ENCODE data around the gene TSPO. TPM values are rescaled to one million over a fixed set of nuclear protein-coding genes. Genes with fewer than 3 reads are reported as not detected.

TSPO gene
- polyA plus RNA-seq, 1 of the 3 experiments (the other 2 are of a cell fraction) = 156 TPM

DNA sequence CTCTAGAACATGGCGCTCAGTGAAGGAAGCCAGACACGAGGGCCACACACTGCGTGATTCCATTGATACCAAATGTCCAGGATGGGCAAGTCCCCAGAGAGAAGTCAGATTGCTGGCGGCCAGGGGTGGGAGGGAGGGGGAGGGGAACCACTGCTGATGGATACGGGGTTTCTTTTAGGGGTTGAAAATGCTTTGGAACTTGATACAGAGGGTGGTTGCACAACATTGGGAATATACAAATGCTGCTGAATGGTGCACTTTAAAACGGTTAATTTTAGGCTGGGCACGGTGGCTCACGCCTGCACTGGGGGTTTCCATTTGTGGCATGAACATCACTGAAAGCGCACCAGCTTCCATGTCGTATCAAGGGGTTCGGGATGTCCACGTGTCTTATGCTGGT is 5.1 kb downstream of the TSPO start:
- Histone ChIP-seq H3K9me2 (no peaks in the 10 kb centered on the region), H3K79me2 (ENCODE audit: insufficient read depth) (peaks cover 42% of the 10 kb centered on the region), H3K9ac (no peak overlapping the region), H3K27ac (ENCODE audit: low read depth in 2 of 2, low read length in 1 of 2) (no peak overlapping the region), H4K20me1 (ENCODE audit: insufficient read depth) (peaks cover 4% of the 10 kb centered on the region; the same call in 1 of the 2 replicates), H3K9me3 (no peaks in the 10 kb centered on the region), H2AFZ (ENCODE audit: low read depth) (no peak overlapping the region), H3K36me3 (replicated peaks in 1 of 2; ENCODE audit: control insufficient read depth in 1 of 2, insufficient read depth in 2 of 2, low read length in 1 of 2) (no peaks in the 10 kb centered on the region), H3K4me3 (ENCODE audit: low read depth in 2 of 2, low read length in 1 of 2) (no peak overlapping the region), H3K27me3 (ENCODE audit: insufficient read depth) (no peaks in the 10 kb centered on the region), H3K4me1 (ENCODE audit: control insufficient read depth in 1 of 2, insufficient read depth in 2 of 2, low read depth in 1 of 2, low read length in 1 of 2) (no peaks in the 10 kb centered on the region; a peak in 1 of 4 replicates), H3K4me2 (no peak overlapping the region), H3F3A (replicated peaks; ENCODE audit: insufficient read depth) (no peaks in the 10 kb centered on the region)
- ChIA-PET POLR2A (no interaction called here), CTCF (no interaction called here)
- TF ChIP-seq, protein P1, sequence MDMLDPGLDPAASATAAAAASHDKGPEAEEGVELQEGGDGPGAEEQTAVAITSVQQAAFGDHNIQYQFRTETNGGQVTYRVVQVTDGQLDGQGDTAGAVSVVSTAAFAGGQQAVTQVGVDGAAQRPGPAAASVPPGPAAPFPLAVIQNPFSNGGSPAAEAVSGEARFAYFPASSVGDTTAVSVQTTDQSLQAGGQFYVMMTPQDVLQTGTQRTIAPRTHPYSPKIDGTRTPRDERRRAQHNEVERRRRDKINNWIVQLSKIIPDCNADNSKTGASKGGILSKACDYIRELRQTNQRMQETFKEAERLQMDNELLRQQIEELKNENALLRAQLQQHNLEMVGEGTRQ (IDR thresholded peaks at IDR 0.05; ENCODE audit: borderline replicate concordance, low read depth, low read length) = no peak
- TF ChIP-seq RAD21 (IDR thresholded peaks at IDR 0.05; ENCODE audit: low read length) = no peak
- no peak for TF ChIP-seq NRF1 (IDR thresholded peaks at IDR 0.05; ENCODE audit: low read depth, low read length)
- TF ChIP-seq, protein P2, sequence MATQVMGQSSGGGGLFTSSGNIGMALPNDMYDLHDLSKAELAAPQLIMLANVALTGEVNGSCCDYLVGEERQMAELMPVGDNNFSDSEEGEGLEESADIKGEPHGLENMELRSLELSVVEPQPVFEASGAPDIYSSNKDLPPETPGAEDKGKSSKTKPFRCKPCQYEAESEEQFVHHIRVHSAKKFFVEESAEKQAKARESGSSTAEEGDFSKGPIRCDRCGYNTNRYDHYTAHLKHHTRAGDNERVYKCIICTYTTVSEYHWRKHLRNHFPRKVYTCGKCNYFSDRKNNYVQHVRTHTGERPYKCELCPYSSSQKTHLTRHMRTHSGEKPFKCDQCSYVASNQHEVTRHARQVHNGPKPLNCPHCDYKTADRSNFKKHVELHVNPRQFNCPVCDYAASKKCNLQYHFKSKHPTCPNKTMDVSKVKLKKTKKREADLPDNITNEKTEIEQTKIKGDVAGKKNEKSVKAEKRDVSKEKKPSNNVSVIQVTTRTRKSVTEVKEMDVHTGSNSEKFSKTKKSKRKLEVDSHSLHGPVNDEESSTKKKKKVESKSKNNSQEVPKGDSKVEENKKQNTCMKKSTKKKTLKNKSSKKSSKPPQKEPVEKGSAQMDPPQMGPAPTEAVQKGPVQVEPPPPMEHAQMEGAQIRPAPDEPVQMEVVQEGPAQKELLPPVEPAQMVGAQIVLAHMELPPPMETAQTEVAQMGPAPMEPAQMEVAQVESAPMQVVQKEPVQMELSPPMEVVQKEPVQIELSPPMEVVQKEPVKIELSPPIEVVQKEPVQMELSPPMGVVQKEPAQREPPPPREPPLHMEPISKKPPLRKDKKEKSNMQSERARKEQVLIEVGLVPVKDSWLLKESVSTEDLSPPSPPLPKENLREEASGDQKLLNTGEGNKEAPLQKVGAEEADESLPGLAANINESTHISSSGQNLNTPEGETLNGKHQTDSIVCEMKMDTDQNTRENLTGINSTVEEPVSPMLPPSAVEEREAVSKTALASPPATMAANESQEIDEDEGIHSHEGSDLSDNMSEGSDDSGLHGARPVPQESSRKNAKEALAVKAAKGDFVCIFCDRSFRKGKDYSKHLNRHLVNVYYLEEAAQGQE (IDR thresholded peaks at IDR 0.05; ENCODE audit: low read depth, low read length) = no peak
- TF ChIP-seq TAF1 (IDR thresholded peaks at IDR 0.05; ENCODE audit: borderline replicate concordance, low read depth, low read length) = no peak
- TF ChIP-seq, protein P3, sequence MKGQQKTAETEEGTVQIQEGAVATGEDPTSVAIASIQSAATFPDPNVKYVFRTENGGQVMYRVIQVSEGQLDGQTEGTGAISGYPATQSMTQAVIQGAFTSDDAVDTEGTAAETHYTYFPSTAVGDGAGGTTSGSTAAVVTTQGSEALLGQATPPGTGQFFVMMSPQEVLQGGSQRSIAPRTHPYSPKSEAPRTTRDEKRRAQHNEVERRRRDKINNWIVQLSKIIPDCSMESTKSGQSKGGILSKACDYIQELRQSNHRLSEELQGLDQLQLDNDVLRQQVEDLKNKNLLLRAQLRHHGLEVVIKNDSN (IDR thresholded peaks at IDR 0.05; ENCODE audit: borderline replicate concordance, low read depth) = no peak
- TF ChIP-seq, protein P4, sequence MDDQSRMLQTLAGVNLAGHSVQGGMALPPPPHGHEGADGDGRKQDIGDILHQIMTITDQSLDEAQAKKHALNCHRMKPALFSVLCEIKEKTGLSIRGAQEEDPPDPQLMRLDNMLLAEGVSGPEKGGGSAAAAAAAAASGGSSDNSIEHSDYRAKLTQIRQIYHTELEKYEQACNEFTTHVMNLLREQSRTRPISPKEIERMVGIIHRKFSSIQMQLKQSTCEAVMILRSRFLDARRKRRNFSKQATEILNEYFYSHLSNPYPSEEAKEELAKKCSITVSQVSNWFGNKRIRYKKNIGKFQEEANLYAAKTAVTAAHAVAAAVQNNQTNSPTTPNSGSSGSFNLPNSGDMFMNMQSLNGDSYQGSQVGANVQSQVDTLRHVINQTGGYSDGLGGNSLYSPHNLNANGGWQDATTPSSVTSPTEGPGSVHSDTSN (IDR thresholded peaks at IDR 0.05) = no peak
- TF ChIP-seq RXRA (IDR thresholded peaks at IDR 0.05; ENCODE audit: borderline replicate concordance, low read depth) = no peak
- no peak for TF ChIP-seq NFIC (IDR thresholded peaks at IDR 0.05; ENCODE audit: borderline replicate concordance)
- no peak for TF ChIP-seq SMC3 (IDR thresholded peaks at IDR 0.05; ENCODE audit: low read depth, low read length)
- no peak for TF ChIP-seq MEF2A (IDR thresholded peaks at IDR 0.05; ENCODE audit: borderline replicate concordance, low read depth)
- TF ChIP-seq POLR2AphosphoS5 (IDR thresholded peaks at IDR 0.05; ENCODE audit: low read depth, low read length) = no peak
- no peak for TF ChIP-seq JUND (IDR thresholded peaks at IDR 0.05)
- TF ChIP-seq SIN3A (IDR thresholded peaks at IDR 0.05; ENCODE audit: borderline replicate concordance, low read depth, low read length) = no peak
- TF ChIP-seq, protein P5, sequence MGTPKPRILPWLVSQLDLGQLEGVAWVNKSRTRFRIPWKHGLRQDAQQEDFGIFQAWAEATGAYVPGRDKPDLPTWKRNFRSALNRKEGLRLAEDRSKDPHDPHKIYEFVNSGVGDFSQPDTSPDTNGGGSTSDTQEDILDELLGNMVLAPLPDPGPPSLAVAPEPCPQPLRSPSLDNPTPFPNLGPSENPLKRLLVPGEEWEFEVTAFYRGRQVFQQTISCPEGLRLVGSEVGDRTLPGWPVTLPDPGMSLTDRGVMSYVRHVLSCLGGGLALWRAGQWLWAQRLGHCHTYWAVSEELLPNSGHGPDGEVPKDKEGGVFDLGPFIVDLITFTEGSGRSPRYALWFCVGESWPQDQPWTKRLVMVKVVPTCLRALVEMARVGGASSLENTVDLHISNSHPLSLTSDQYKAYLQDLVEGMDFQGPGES (IDR thresholded peaks at IDR 0.05; ENCODE audit: low read depth, low read length) = no peak
- no peak for TF ChIP-seq EZH2phosphoT487 (IDR thresholded peaks at IDR 0.05; ENCODE audit: borderline replicate concordance, low read depth)
- DNase-seq = no peak
- WGBS (ENCODE audit: low lambda C conversion rate) = 90% methylated on average over 3 of the region's 12 CpGs

All from SK-N-SH (cell line).